ENCODE measurements around the gene HIRA. TPM values are rescaled to one million over a fixed set of nuclear protein-coding genes. Genes with fewer than 3 reads are reported as not detected.

Gene HIRA
- total and polyA plus RNA-seq, 9 of the 15 experiments (the other 6 are each of a cell fraction or from before 2014, with no cell fraction given): 0.96 to 132 (median 58.4) TPM

DNA sequence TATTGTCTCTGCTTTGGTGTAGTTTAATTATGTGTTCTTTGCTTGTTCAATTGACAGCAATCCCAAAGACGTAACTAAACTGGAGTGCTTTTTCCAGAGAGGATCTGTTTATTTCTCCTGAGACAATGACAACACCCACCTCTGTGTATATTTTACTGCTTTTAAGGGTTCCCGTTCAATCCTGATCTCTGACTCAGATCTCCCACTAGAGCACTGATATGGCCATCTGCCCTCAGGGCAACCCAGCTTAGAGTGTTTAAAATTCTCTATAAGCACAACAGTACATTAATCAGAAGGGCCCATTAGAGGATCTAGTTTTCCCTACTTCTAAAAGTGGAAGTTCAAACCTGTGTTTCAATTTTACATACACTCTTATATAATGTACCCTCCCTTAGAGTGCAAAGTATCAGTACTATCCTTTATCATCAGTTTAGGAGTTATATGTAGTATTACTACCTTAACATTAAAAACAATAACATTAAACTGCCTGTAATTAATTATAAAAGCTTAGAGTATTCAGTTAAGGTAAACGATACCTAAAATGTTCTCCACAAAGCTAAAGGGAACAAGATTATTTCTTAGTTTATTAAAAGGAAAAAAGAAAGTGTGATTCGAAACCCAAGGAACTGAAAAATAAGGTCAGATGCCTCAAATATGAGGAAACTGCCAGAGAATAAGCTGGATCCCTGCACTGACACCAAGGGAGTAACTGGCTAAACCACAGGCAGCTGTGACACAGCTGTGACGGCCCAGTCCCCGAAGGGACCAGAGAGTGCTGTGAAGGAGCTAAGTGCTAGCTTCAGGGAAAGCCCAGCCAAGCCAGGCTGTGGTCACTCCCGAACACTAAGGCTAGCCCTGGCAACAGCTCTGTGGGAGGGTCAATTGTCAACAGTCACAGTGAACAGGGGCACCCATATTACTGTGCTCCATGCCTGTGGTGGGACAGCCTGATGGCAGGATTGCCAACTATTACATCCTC, 32.2 kb upstream of the HIRA start (continued):
- TF ChIP-seq, protein P1, sequence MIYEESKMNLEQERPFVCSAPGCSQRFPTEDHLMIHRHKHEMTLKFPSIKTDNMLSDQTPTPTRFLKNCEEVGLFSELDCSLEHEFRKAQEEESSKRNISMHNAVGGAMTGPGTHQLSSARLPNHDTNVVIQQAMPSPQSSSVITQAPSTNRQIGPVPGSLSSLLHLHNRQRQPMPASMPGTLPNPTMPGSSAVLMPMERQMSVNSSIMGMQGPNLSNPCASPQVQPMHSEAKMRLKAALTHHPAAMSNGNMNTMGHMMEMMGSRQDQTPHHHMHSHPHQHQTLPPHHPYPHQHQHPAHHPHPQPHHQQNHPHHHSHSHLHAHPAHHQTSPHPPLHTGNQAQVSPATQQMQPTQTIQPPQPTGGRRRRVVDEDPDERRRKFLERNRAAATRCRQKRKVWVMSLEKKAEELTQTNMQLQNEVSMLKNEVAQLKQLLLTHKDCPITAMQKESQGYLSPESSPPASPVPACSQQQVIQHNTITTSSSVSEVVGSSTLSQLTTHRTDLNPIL (CRISPR knock-in tag; IDR thresholded peaks at IDR 0.05): no peak
- TF ChIP-seq CREB1 (IDR thresholded peaks at IDR 0.05) (no peak), CREB1 (CRISPR knock-in tag; IDR thresholded peaks at IDR 0.05) (no peak), KLF16 (IDR thresholded peaks at IDR 0.05) (no peak), SMAD2 (IDR thresholded peaks at IDR 0.05; ENCODE audit: low read depth, low read length) (no peak), MYC (IDR thresholded peaks at IDR 0.05; ENCODE audit: low read depth, low read length) (no peak), MYC (CRISPR knock-in tag; IDR thresholded peaks at IDR 0.05; ENCODE audit: borderline replicate concordance, low read depth) (no peak), CTBP1 (IDR thresholded peaks at IDR 0.05; ENCODE audit: borderline replicate concordance) (no peak), MEF2D (tag; conservative IDR thresholded peaks at IDR 0.05; ENCODE audit: low read depth) (no peak), ZNF436 (CRISPR knock-in tag; IDR thresholded peaks at IDR 0.05) (0 out of 2 replicates have a peak, but pooled peaks have one; percentile 11), XRCC4 (IDR thresholded peaks at IDR 0.05; ENCODE audit: extremely low read depth, insufficient read depth, insufficient read length) (no peak), SLC30A9 (CRISPR knock-in tag; IDR thresholded peaks at IDR 0.05) (no peak), KLF6 (CRISPR knock-in tag; IDR thresholded peaks at IDR 0.05; ENCODE audit: borderline replicate concordance) (0 out of 2 replicates have a peak, but pooled peaks have one; percentile 11), MED1 (CRISPR knock-in tag; IDR thresholded peaks at IDR 0.05; ENCODE audit: borderline replicate concordance) (no peak), NFE2 (IDR thresholded peaks at IDR 0.05; ENCODE audit: low read depth) (no peak), TEAD4 (IDR thresholded peaks at IDR 0.05; ENCODE audit: low read length) (no peak), TEAD4 (CRISPR knock-in tag; IDR thresholded peaks at IDR 0.05; ENCODE audit: borderline replicate concordance) (no peak)
- TF ChIP-seq, protein P2, sequence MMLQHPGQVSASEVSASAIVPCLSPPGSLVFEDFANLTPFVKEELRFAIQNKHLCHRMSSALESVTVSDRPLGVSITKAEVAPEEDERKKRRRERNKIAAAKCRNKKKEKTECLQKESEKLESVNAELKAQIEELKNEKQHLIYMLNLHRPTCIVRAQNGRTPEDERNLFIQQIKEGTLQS (IDR thresholded peaks at IDR 0.05): no peak
- TF ChIP-seq, protein P2 (CRISPR knock-in tag; conservative IDR thresholded peaks at IDR 0.05): no peak
- TF ChIP-seq, protein P3, sequence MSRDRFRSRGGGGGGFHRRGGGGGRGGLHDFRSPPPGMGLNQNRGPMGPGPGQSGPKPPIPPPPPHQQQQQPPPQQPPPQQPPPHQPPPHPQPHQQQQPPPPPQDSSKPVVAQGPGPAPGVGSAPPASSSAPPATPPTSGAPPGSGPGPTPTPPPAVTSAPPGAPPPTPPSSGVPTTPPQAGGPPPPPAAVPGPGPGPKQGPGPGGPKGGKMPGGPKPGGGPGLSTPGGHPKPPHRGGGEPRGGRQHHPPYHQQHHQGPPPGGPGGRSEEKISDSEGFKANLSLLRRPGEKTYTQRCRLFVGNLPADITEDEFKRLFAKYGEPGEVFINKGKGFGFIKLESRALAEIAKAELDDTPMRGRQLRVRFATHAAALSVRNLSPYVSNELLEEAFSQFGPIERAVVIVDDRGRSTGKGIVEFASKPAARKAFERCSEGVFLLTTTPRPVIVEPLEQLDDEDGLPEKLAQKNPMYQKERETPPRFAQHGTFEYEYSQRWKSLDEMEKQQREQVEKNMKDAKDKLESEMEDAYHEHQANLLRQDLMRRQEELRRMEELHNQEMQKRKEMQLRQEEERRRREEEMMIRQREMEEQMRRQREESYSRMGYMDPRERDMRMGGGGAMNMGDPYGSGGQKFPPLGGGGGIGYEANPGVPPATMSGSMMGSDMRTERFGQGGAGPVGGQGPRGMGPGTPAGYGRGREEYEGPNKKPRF (IDR thresholded peaks at IDR 0.05; ENCODE audit: low read depth, low read length): no peak
- TF ChIP-seq, protein P4, sequence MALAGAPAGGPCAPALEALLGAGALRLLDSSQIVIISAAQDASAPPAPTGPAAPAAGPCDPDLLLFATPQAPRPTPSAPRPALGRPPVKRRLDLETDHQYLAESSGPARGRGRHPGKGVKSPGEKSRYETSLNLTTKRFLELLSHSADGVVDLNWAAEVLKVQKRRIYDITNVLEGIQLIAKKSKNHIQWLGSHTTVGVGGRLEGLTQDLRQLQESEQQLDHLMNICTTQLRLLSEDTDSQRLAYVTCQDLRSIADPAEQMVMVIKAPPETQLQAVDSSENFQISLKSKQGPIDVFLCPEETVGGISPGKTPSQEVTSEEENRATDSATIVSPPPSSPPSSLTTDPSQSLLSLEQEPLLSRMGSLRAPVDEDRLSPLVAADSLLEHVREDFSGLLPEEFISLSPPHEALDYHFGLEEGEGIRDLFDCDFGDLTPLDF (CRISPR knock-in tag; IDR thresholded peaks at IDR 0.05): no peak
- TF ChIP-seq, protein P5, sequence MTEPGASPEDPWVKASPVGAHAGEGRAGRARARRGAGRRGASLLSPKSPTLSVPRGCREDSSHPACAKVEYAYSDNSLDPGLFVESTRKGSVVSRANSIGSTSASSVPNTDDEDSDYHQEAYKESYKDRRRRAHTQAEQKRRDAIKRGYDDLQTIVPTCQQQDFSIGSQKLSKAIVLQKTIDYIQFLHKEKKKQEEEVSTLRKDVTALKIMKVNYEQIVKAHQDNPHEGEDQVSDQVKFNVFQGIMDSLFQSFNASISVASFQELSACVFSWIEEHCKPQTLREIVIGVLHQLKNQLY (CRISPR knock-in tag; conservative IDR thresholded peaks at IDR 0.05): no peak
